Thyroid gland (tissue), 4 donors: Measurements from ENCODE around the gene C10orf71. TPM values are rescaled to one million over a fixed set of nuclear protein-coding genes. Genes with fewer than 3 reads are reported as not detected.

Experiments used
- DNase-seq, 2 donors: peaks; one replicate each; pipeline ENCODE4 v3.0.0-alpha.2; 2019
- H3K27ac ChIP-seq, 3 donors: fragments of 200-600 bp; sonication (generic); 1 replicate in 2 of 3; 2 replicates in 1 of 3; pipeline ENCODE4 v1.5.1; 2016 to 2019; ENCODE audit warnings: mild to moderate bottlenecking in 1 of 3, moderate library complexity in 1 of 3
- H3K27me3 ChIP-seq: fragments of 200-600 bp; sonication (generic); one replicate; pipeline ENCODE4 v1.5.1; 2019
- H3K36me3 ChIP-seq, 2 donors: fragments of 200-600 bp; sonication (generic); one replicate each; pipeline ENCODE4 v1.5.1; 2016 to 2019
- H3K4me1 ChIP-seq, 2 donors: fragments of 200-600 bp; sonication (generic); one replicate each; pipeline ENCODE4 v1.5.1; 2017 to 2019
- H3K4me3 ChIP-seq, 3 donors: fragments of 200-600 bp; sonication (generic); replicated peaks in 1 of 3; 1 replicate in 2 of 3; 2 replicates in 1 of 3; pipeline ENCODE4 v1.5.1; 2016; ENCODE audit warnings: mild to moderate bottlenecking in 1 of 3
- H3K9me3 ChIP-seq: fragments of 200-600 bp; sonication (generic); one replicate; pipeline ENCODE4 v1.5.1; 2017
- POLR2A ChIP-seq, 2 donors: fragments of 450-650 bp; IDR thresholded peaks; one replicate each; pipeline ENCODE4 v1.6.1; 2017; ENCODE audit warnings: antibody characterized with exemption in 2 of 2, mild to moderate bottlenecking in 2 of 2, moderate library complexity in 1 of 2
- WGBS, 2 donors: methylation state at CpG; one replicate each; pipeline ENCODE4 v1.1.5; 2017; 5-methylcytosine and 5-hydroxymethylcytosine counted together
- intact Hi-C: fragments of 100-400 bp; cut with DNase I; formaldehyde crosslinking; loops from one replicate; pipeline ENCODE4 v1.15.1; 2023
- total RNA-seq, 4 donors: library from RNA; depleted of rRNA; stranded (reverse); fragments of >200 nt; gene quantifications; one replicate each; pipeline ENCODE4 v1.2.3, GENCODE V29; 2016
- TF ChIP-seq, protein P1 (sequence below), 6 experiments: fragments of 200-600 bp in 3 of 6; fragments of 450-650 bp in 3 of 6; sonication (generic) in 3 of 6; IDR thresholded peaks; one replicate each; pipeline ENCODE4 v1.5.1; 2016 to 2019; ENCODE audit warnings: antibody characterized with exemption in 6 of 6, mild to moderate bottlenecking in 2 of 6, inconsistent platforms in 1 of 6, moderate library complexity in 1 of 6

The C10orf71 gene
- total RNA-seq, 4 donors from 2014 or later, result not detected

GRCh38 chr10:49296836-49297235 is 2.1 kb upstream of the C10orf71 start:
- TF ChIP-seq, protein P1, sequence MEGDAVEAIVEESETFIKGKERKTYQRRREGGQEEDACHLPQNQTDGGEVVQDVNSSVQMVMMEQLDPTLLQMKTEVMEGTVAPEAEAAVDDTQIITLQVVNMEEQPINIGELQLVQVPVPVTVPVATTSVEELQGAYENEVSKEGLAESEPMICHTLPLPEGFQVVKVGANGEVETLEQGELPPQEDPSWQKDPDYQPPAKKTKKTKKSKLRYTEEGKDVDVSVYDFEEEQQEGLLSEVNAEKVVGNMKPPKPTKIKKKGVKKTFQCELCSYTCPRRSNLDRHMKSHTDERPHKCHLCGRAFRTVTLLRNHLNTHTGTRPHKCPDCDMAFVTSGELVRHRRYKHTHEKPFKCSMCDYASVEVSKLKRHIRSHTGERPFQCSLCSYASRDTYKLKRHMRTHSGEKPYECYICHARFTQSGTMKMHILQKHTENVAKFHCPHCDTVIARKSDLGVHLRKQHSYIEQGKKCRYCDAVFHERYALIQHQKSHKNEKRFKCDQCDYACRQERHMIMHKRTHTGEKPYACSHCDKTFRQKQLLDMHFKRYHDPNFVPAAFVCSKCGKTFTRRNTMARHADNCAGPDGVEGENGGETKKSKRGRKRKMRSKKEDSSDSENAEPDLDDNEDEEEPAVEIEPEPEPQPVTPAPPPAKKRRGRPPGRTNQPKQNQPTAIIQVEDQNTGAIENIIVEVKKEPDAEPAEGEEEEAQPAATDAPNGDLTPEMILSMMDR (IDR thresholded peaks at IDR 0.05), result no peak
- no peak for TF ChIP-seq POLR2A (IDR thresholded peaks at IDR 0.05)
- no peak for DNase-seq
- Histone ChIP-seq H3K4me1 (peaks cover 5 to 10% of the 10 kb centered on the region in 2 donors), H3K9me3 (no peaks in the 10 kb centered on the region), H3K27me3 (no peaks in the 10 kb centered on the region), H3K36me3 (no peaks in the 10 kb centered on the region), H3K27ac (no peak overlapping the region), H3K4me3 (no peak overlapping the region)
- 82 to 83% methylated on average over 8 of the region's 8 CpGs for WGBS, 2 donors
- intact Hi-C loops, result no loop called here

GRCh38 chr10:49297818-49298670 is 926 bp upstream of the C10orf71 start:
- no peaks in the 10 kb centered on the region for H3K27me3 ChIP-seq
- peaks cover 5 to 10% of the 10 kb centered on the region in 2 donors for H3K4me1 ChIP-seq
- 78 to 79% methylated on average over 9 of the region's 9 CpGs for WGBS, 2 donors
- no peak for DNase-seq
- no peaks in the 10 kb centered on the region for H3K36me3 ChIP-seq
- TF ChIP-seq, protein P1 (IDR thresholded peaks at IDR 0.05), result no peak
- no peak for TF ChIP-seq POLR2A (IDR thresholded peaks at IDR 0.05)
- H3K9me3 ChIP-seq, result no peaks in the 10 kb centered on the region
- H3K4me3 ChIP-seq, result no peak overlapping the region
- no peak overlapping the region for H3K27ac ChIP-seq
- intact Hi-C loops, result no loop called here

GRCh38 chr10:49298671-49298982 is 343 bp upstream of the C10orf71 start:
- Histone ChIP-seq H3K4me1 (peaks cover 5 to 10% of the 10 kb centered on the region in 2 donors), H3K9me3 (no peaks in the 10 kb centered on the region), H3K27me3 (no peaks in the 10 kb centered on the region), H3K36me3 (no peaks in the 10 kb centered on the region), H3K27ac (no peak overlapping the region), H3K4me3 (no peak overlapping the region)
- TF ChIP-seq POLR2A (IDR thresholded peaks at IDR 0.05), result no peak
- TF ChIP-seq, protein P1 (IDR thresholded peaks at IDR 0.05), result no peak
- intact Hi-C loops, result no loop called here
- 27 to 32% methylated on average over 11 of the region's 11 CpGs for WGBS, 2 donors
- peak in 1 of 2 donors; percentile 42 for DNase-seq

- intact Hi-C loops, result no loop called here
- Histone ChIP-seq H3K4me1 (peaks cover 5 to 10% of the 10 kb centered on the region in 2 donors), H3K36me3 (no peaks in the 10 kb centered on the region), H3K9me3 (no peaks in the 10 kb centered on the region), H3K27me3 (no peaks in the 10 kb centered on the region), H3K4me3 (no peak overlapping the region), H3K27ac (no peak overlapping the region)
- TF ChIP-seq, protein P1 (IDR thresholded peaks at IDR 0.05), result no peak
- DNase-seq, result no peak
- 84 to 95% methylated on average over 4 to 5 of the region's 5 CpGs for WGBS, 2 donors
These were observed 808 bp downstream of the C10orf71 start for GRCh38 chr10:49299816-49300139.

GRCh38 chr10:49300140-49300974 is 1.4 kb downstream of the C10orf71 start:
- H3K36me3 ChIP-seq, result no peaks in the 10 kb centered on the region
- intact Hi-C loops, result no loop called here
- no peaks in the 10 kb centered on the region for H3K27me3 ChIP-seq
- no peak overlapping the region for H3K4me3 ChIP-seq
- TF ChIP-seq, protein P1 (IDR thresholded peaks at IDR 0.05), result no peak
- TF ChIP-seq POLR2A (IDR thresholded peaks at IDR 0.05), result no peak
- H3K9me3 ChIP-seq, result no peaks in the 10 kb centered on the region
- no peak overlapping the region for H3K27ac ChIP-seq
- H3K4me1 ChIP-seq, result peaks cover 5 to 10% of the 10 kb centered on the region in 2 donors
- WGBS, 2 donors, result 82 to 88% methylated on average over 6 of the region's 6 CpGs
- no peak for DNase-seq
